Epithelial cell of esophagus (primary cell): ENCODE results near the gene NNT.
"Not testable (repeated sequence)": the region's sequence is repeated elsewhere in the genome, so short reads cannot be mapped to it uniquely, and the experiment has no call there.

ENCODE experiments used
- DNase-seq: peaks from one replicate; pipeline ENCODE4 v3.0.0; 2010; ENCODE audit warnings: low read depth
- H3K4me3 ChIP-seq: 2 replicates; pipeline ENCODE4 v1.5.1; 2011; ENCODE audit warnings: mild to moderate bottlenecking, low read length, control low read depth
- TF ChIP-seq, protein P1 (sequence below): IDR thresholded peaks from 2 replicates; pipeline ENCODE4 v1.5.1; 2011; ENCODE audit warnings: low read depth, mild to moderate bottlenecking, low read length, control low read depth, inconsistent platforms; ENCODE audit not compliant: insufficient read depth; ENCODE audit errors: missing control alignments

NNT gene

DNA sequence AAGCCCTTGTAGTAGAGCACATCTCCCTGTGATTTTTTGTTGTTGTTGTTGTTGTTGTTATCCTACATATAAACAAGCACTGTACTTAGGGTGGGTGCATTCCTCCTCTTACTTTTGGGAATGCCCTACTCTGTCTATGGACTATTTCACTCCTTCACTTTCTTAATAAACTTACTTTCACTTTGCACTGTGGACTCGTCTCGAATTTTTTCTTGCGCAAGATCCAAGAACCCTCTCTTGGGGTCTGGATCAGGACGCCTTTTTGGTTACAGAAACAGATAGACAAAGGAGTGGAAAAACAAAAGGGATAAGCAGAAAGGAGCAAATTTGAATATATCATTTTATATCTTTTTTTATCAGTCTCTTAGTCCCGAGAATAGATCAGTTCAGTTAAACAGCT is 31.7 kb upstream of the NNT start:
- H3K4me3 ChIP-seq, result no peak overlapping the region
- TF ChIP-seq, protein P1, sequence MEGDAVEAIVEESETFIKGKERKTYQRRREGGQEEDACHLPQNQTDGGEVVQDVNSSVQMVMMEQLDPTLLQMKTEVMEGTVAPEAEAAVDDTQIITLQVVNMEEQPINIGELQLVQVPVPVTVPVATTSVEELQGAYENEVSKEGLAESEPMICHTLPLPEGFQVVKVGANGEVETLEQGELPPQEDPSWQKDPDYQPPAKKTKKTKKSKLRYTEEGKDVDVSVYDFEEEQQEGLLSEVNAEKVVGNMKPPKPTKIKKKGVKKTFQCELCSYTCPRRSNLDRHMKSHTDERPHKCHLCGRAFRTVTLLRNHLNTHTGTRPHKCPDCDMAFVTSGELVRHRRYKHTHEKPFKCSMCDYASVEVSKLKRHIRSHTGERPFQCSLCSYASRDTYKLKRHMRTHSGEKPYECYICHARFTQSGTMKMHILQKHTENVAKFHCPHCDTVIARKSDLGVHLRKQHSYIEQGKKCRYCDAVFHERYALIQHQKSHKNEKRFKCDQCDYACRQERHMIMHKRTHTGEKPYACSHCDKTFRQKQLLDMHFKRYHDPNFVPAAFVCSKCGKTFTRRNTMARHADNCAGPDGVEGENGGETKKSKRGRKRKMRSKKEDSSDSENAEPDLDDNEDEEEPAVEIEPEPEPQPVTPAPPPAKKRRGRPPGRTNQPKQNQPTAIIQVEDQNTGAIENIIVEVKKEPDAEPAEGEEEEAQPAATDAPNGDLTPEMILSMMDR, result no peak
- DNase-seq, result no peak

DNA sequence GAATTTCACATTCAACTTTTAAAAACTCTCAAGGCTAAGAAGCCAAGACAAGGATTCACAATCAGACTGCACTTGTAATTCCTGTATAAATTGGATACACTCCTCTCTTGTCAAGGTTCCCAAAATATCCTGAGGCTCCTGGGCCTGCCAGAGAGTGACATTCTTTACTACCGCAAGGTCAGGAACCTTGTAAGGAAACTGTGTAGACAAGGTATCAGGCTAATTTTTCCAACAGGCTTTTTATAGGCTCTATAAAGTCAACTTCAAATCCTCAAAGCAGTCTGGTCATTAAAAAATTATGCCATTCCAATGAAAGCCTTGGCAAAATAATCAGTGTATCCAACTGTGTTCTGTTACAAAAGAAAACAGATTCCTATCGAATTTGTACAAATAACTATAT is 30.6 kb upstream of the NNT start:
- no peak for DNase-seq
- TF ChIP-seq, protein P1, result no peak
- H3K4me3 ChIP-seq, result no peak overlapping the region

DNA sequence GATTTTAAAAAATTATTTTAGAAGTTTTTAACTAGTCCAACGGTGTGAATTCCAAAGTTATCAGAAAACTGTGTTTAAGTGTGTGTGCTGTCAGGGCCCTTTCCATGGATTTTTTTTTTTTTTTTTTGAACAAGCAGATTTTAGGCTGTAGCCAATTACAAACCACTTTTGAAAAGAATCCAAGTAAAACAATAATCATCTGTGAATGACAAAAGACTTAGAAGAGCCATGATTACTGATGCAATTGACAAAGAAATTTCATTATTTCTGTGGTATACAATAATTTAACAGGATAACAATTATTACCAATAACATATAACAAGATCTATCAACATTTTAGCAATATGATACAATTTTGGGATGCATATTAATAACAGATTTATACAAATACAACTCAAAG is 29.9 kb upstream of the NNT start:
- TF ChIP-seq, protein P1, result no peak
- no peak for DNase-seq
- no peak overlapping the region for H3K4me3 ChIP-seq

DNA sequence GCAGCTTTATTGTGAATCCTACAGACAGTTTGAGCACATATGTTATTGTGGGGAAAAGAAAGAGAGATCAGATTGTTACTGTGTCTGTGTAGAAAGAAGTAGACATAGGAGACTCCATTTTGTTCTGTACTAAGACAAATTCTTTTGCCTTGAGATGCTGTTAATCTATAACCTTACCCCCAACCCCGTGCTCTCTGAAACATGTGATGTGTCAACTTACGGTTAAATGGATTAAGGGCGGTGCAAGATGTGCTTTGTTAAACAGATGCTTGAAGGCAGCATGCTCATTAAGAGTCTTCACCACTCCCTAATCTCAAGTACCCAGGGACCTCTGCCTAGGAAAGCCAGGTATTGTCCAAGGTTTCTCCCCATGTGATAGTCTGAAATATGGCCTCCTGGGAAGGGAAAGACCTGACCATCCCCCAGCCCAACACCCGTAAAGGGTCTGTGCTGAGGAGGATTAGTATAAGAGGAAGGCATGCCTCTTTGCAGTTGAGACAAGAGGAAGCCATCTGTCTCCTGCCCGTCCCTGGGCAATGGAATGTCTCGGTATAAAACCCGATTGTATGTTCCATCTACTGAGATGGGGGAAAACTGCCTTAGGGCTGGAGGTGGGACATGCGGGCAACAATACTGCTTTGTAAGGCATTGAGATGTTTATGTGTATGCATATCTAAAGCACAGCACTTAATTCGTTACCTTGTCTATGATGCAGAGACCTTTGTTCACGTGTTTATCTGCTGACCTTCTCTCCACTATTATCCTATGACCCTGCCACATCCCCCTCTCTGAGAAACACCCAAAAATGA is 22.4 kb upstream of the NNT start:
- H3K4me3 ChIP-seq, DNase-seq: not testable (repeated sequence)

DNA sequence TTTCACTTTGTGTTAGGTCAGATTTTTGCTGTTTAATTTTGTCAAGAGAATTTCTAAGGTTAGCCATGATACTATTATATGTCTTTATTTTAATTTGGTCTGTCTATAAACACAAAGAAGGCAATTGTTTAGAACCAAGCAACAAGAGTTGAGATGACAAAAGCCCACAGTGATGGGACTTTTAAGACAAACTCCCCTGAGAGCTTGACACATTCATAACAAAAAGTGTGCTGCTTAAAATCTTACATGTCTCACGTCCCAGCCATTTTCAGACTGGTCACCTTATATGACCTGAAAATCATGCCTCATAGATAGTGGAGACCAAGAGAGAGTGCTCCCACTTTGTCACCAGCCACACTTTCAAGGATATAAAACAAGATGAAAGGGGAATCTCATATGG is 21.6 kb upstream of the NNT start:
- no peak overlapping the region for H3K4me3 ChIP-seq
- no peak for DNase-seq
- TF ChIP-seq, protein P1, result no peak

DNA sequence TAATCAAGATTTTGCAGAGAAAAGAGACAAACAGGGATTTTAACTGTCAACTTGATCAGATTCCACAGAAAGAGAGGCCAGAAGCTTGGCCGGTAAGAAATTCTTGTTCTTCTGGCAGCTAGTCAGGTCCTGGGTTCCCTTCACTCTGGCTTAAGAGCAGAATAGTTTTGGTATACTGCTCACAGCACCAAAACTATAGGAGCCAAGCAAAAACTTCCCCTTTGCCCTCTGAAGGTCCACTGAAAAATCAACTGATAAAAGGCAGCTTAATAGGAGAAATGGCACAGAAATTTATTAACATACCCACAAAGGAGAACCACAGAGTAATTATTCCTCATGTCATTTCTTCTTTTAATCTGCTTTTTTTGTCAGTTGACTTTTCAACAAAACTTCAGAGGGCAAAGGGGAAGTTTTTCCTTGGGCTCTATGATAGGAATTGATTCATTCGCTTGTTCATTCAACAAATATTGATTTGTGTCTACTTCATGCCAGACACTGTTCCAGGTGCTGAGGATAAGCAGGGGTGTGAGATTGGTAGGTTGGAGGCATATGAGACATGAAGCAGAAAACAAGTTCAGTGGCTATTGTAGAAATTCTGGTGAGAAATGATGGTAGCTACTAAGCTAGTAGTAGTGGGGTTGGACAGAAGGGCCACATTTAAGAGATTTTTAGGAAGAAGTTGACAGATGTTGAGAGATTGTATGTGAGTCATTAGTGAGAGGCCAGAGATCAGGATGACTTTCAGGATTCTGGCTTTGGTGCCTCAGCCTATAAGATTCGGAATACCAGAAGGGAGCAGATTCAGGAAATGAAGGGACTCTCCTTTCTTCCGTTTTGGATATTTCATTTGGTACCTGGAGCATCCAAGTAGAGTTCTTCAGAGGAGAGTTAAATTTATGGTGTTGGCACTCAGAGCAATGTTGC is 20.6 kb upstream of the NNT start:
- no peak overlapping the region for H3K4me3 ChIP-seq
- TF ChIP-seq, protein P1, result no peak
- no peak for DNase-seq

DNA sequence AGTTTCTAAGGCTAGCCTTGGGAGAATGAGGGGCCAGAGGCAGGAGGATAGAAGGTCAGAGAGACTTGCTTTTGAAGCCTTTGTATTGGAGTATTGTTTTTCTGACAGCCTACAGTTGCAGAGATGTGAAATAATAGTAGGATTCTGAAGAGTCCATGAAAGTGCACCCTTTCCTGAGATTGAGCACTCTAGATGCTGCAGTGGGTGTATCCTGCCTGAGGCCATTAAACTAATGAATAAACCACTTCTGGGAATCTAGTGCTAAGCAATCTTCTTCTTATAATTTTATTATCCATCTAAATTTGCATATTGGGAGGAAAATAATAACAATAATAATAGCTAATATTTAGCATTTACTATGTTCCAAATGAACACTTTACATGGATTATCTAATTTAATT is 19.3 kb upstream of the NNT start:
- no peak overlapping the region for H3K4me3 ChIP-seq
- no peak for DNase-seq
- TF ChIP-seq, protein P1, result no peak
